ENCODE data around the gene FREY1.

Gene FREY1

GRCh38 chr11:45880772-45881570 lies 26.1 kb downstream of the FREY1 start:
- Histone ChIP-seq H4K8ac (ENCODE audit: low read length) (no peak overlapping the region), H2BK120ac (ENCODE audit: low read depth, low read length) (no peak overlapping the region), H3K14ac (ENCODE audit: low read length in 2 of 2) (no peak overlapping the region), H3K27me3 (ENCODE audit: control insufficient read depth in 1 of 2, insufficient read depth in 1 of 2, low read length in 2 of 2) (peaks cover 2 to 4% of the 10 kb centered on the region in 2 experiments), H3K9ac (ENCODE audit: low read length) (no peak overlapping the region), H2BK5ac (ENCODE audit: low read depth, low read length, poor library complexity, severe bottlenecking) (no peak overlapping the region), H3K36me3 (ENCODE audit: control insufficient read depth in 1 of 2, insufficient read depth in 2 of 2, low read depth in 1 of 2, low read length in 2 of 2) (peaks cover 36 to 60% of the 10 kb centered on the region in 2 experiments), H3K4me2 (ENCODE audit: low read length, poor library complexity, severe bottlenecking) (no peak overlapping the region), H3K23ac (ENCODE audit: low read length in 2 of 2) (no peak overlapping the region), H2AK5ac (ENCODE audit: low read length, severe bottlenecking) (no peak overlapping the region), H3K79me1 (replicated peaks; ENCODE audit: low read length, poor library complexity, severe bottlenecking) (no peaks in the 10 kb centered on the region), H3K27ac (ENCODE audit: low read length, poor library complexity, severe bottlenecking) (no peak overlapping the region), H4K91ac (ENCODE audit: low read length) (peak overlapping the region; percentile 40), H3K9me3 (ENCODE audit: control insufficient read depth, low read length) (no peaks in the 10 kb centered on the region), H3K4me3 (ENCODE audit: insufficient read depth in 1 of 2, low read depth in 1 of 2, low read length in 2 of 2) (no peak overlapping the region), H3K4ac (ENCODE audit: low read depth in 1 of 2, low read length in 2 of 2) (no peak overlapping the region), H2BK15ac (ENCODE audit: low read depth, poor library complexity, severe bottlenecking) (no peak overlapping the region), H3K18ac (ENCODE audit: low read depth in 1 of 2, low read length in 2 of 2) (no peak overlapping the region), H3K4me1 (ENCODE audit: control insufficient read depth, insufficient read depth, low read depth, low read length) (peaks cover 26% of the 10 kb centered on the region), H2BK12ac (ENCODE audit: low read length in 2 of 2) (peak overlapping the region in 1 of 2 experiments; percentile 63), H2AFZ (ENCODE audit: low read depth, low read length) (no peak overlapping the region)
- DNase-seq: no peak
- 82% methylated on average over 15 of the region's 15 CpGs for WGBS

GRCh38 chr11:45879803-45880686 lies 27.0 kb downstream of the FREY1 start:
- peak; percentile 78 for DNase-seq
- no peak overlapping the region for H2AK5ac ChIP-seq (ENCODE audit: low read length, severe bottlenecking)
- no peak overlapping the region for H4K8ac ChIP-seq (ENCODE audit: low read length)
- H3K4me2 ChIP-seq (ENCODE audit: low read length, poor library complexity, severe bottlenecking): no peak overlapping the region
- no peak overlapping the region for H3K4ac ChIP-seq (ENCODE audit: low read depth in 1 of 2, low read length in 2 of 2)
- no peak overlapping the region for H3K14ac ChIP-seq (ENCODE audit: low read length in 2 of 2)
- no peaks in the 10 kb centered on the region for H3K9me3 ChIP-seq (ENCODE audit: control insufficient read depth, low read length)
- H3K79me1 ChIP-seq (replicated peaks; ENCODE audit: low read length, poor library complexity, severe bottlenecking): no peaks in the 10 kb centered on the region
- H3K9ac ChIP-seq (ENCODE audit: low read length): no peak overlapping the region
- no peak overlapping the region for H3K27ac ChIP-seq (ENCODE audit: low read length, poor library complexity, severe bottlenecking)
- peaks cover 19% of the 10 kb centered on the region for H3K4me1 ChIP-seq (ENCODE audit: control insufficient read depth, insufficient read depth, low read depth, low read length)
- no peak overlapping the region for H2BK15ac ChIP-seq (ENCODE audit: low read depth, poor library complexity, severe bottlenecking)
- H3K4me3 ChIP-seq (ENCODE audit: insufficient read depth in 1 of 2, low read depth in 1 of 2, low read length in 2 of 2): no peak overlapping the region
- H2BK5ac ChIP-seq (ENCODE audit: low read depth, low read length, poor library complexity, severe bottlenecking): no peak overlapping the region
- whole genome bisulfite sequencing: 49% methylated on average over 7 of the region's 7 CpGs
- H4K91ac ChIP-seq (ENCODE audit: low read length): peak overlapping the region; percentile 40
- peak overlapping the region; percentile 63 to 72 for H2BK12ac ChIP-seq (ENCODE audit: low read length in 2 of 2)
- H3K36me3 ChIP-seq (ENCODE audit: control insufficient read depth in 1 of 2, insufficient read depth in 2 of 2, low read depth in 1 of 2, low read length in 2 of 2): peaks cover 40 to 68% of the 10 kb centered on the region in 2 experiments
- no peak overlapping the region for H3K18ac ChIP-seq (ENCODE audit: low read depth in 1 of 2, low read length in 2 of 2)
- no peak overlapping the region for H3K23ac ChIP-seq (ENCODE audit: low read length in 2 of 2)
- H2AFZ ChIP-seq (ENCODE audit: low read depth, low read length): no peak overlapping the region
- H3K27me3 ChIP-seq (ENCODE audit: control insufficient read depth in 1 of 2, insufficient read depth in 1 of 2, low read length in 2 of 2): no peaks in the 10 kb centered on the region
- no peak overlapping the region for H2BK120ac ChIP-seq (ENCODE audit: low read depth, low read length)

- H3K4me1 ChIP-seq (ENCODE audit: control insufficient read depth, insufficient read depth, low read depth, low read length): peaks cover 22% of the 10 kb centered on the region
- no peaks in the 10 kb centered on the region for H3K79me1 ChIP-seq (replicated peaks; ENCODE audit: low read length, poor library complexity, severe bottlenecking)
- H3K4me2 ChIP-seq (ENCODE audit: low read length, poor library complexity, severe bottlenecking): no peak overlapping the region
- no peak overlapping the region for H3K14ac ChIP-seq (ENCODE audit: low read length in 2 of 2)
- no peak overlapping the region for H3K18ac ChIP-seq (ENCODE audit: low read depth in 1 of 2, low read length in 2 of 2)
- H3K9ac ChIP-seq (ENCODE audit: low read length): no peak overlapping the region
- DNase-seq: no peak
- H3K4ac ChIP-seq (ENCODE audit: low read depth in 1 of 2, low read length in 2 of 2): no peak overlapping the region
- no peak overlapping the region for H2AK5ac ChIP-seq (ENCODE audit: low read length, severe bottlenecking)
- H2BK5ac ChIP-seq (ENCODE audit: low read depth, low read length, poor library complexity, severe bottlenecking): no peak overlapping the region
- no peak overlapping the region for H3K23ac ChIP-seq (ENCODE audit: low read length in 2 of 2)
- peaks cover 32 to 73% of the 10 kb centered on the region in 2 experiments for H3K36me3 ChIP-seq (ENCODE audit: control insufficient read depth in 1 of 2, insufficient read depth in 2 of 2, low read depth in 1 of 2, low read length in 2 of 2)
- H3K27me3 ChIP-seq (ENCODE audit: control insufficient read depth in 1 of 2, insufficient read depth in 1 of 2, low read length in 2 of 2): no peaks in the 10 kb centered on the region
- 95% methylated on average over 3 of the region's 3 CpGs for WGBS
- H4K8ac ChIP-seq (ENCODE audit: low read length): no peak overlapping the region
- no peaks in the 10 kb centered on the region for H3K9me3 ChIP-seq (ENCODE audit: control insufficient read depth, low read length)
- H2BK15ac ChIP-seq (ENCODE audit: low read depth, poor library complexity, severe bottlenecking): no peak overlapping the region
- no peak overlapping the region for H3K4me3 ChIP-seq (ENCODE audit: insufficient read depth in 1 of 2, low read depth in 1 of 2, low read length in 2 of 2)
- no peak overlapping the region for H4K91ac ChIP-seq (ENCODE audit: low read length)
- no peak overlapping the region for H2AFZ ChIP-seq (ENCODE audit: low read depth, low read length)
- H2BK12ac ChIP-seq (ENCODE audit: low read length in 2 of 2): no peak overlapping the region
- no peak overlapping the region for H2BK120ac ChIP-seq (ENCODE audit: low read depth, low read length)
- no peak overlapping the region for H3K27ac ChIP-seq (ENCODE audit: low read length, poor library complexity, severe bottlenecking)
These were observed 29.2 kb downstream of the FREY1 start for GRCh38 chr11:45877845-45878244.

- Histone ChIP-seq H3K79me1 (replicated peaks; ENCODE audit: low read length, poor library complexity, severe bottlenecking) (no peaks in the 10 kb centered on the region), H2BK12ac (ENCODE audit: low read length in 2 of 2) (no peak overlapping the region), H3K18ac (ENCODE audit: low read depth in 1 of 2, low read length in 2 of 2) (no peak overlapping the region), H3K9me3 (ENCODE audit: control insufficient read depth, low read length) (no peaks in the 10 kb centered on the region), H3K4me2 (ENCODE audit: low read length, poor library complexity, severe bottlenecking) (no peak overlapping the region), H3K23ac (ENCODE audit: low read length in 2 of 2) (no peak overlapping the region), H2AK5ac (ENCODE audit: low read length, severe bottlenecking) (no peak overlapping the region), H2BK5ac (ENCODE audit: low read depth, low read length, poor library complexity, severe bottlenecking) (no peak overlapping the region), H3K4me3 (ENCODE audit: insufficient read depth in 1 of 2, low read depth in 1 of 2, low read length in 2 of 2) (no peak overlapping the region), H4K8ac (ENCODE audit: low read length) (no peak overlapping the region), H2BK120ac (ENCODE audit: low read depth, low read length) (no peak overlapping the region), H4K91ac (ENCODE audit: low read length) (no peak overlapping the region), H2BK15ac (ENCODE audit: low read depth, poor library complexity, severe bottlenecking) (no peak overlapping the region), H3K4ac (ENCODE audit: low read depth in 1 of 2, low read length in 2 of 2) (no peak overlapping the region), H3K36me3 (ENCODE audit: control insufficient read depth in 1 of 2, insufficient read depth in 2 of 2, low read depth in 1 of 2, low read length in 2 of 2) (peaks cover 26 to 71% of the 10 kb centered on the region in 2 experiments), H3K14ac (ENCODE audit: low read length in 2 of 2) (no peak overlapping the region), H3K27ac (ENCODE audit: low read length, poor library complexity, severe bottlenecking) (no peak overlapping the region), H3K9ac (ENCODE audit: low read length) (no peak overlapping the region), H2AFZ (ENCODE audit: low read depth, low read length) (no peak overlapping the region), H3K4me1 (ENCODE audit: control insufficient read depth, insufficient read depth, low read depth, low read length) (peaks cover 23% of the 10 kb centered on the region), H3K27me3 (ENCODE audit: control insufficient read depth in 1 of 2, insufficient read depth in 1 of 2, low read length in 2 of 2) (no peaks in the 10 kb centered on the region)
- 99% methylated on average over 8 of the region's 8 CpGs for WGBS
- no peak for DNase-seq
These were observed 29.9 kb downstream of the FREY1 start for GRCh38 chr11:45877221-45877620.
